Measurements from ENCODE around the gene JPT2.
"Not testable (repeated sequence)": the region's sequence is repeated elsewhere in the genome, so short reads cannot be mapped to it uniquely, and the experiment has no call there.

Gene JPT2

GRCh38 chr16:1708768-1709180 is 30.7 kb downstream of the JPT2 start:
- FAIRE-seq: no peak

GRCh38 chr16:1709356-1709755 is 31.3 kb downstream of the JPT2 start:
- FAIRE-seq: no peak

DNA sequence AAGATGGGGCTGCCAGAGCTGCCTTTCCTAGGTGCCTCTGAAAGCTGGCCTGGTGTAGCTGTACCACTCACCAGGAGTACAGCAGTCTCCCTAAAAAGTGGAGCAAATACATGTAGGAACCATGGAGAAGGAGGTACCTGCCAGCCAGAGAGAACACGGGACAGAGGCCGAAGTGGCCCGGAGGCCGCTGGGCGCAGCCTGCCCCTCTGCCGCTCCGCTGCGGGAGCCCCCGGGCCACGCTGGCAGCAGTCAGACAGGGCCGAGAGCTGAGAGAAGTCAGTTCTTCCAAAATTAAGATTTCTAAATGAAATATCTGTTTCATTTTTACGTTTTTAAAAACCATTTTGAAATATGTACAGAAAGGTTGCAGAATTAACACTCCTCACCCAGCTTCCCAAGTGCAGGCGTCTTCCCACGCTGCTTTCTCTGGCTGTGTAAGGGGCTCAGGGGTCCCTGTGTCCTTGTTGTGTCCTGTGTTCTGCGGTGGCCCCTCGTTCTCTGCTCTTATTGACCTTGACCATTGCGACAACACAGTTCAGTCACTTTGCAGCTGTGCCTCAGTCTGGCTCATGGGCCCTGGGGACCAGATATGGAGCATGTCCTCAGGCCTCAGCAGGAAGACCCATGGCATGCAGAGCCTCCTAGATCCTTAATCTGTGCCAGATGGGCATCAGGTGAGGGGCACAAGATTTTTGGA is 32.9 kb downstream of the JPT2 start:
- FAIRE-seq: no peak

GRCh38 chr16:1712791-1713261 is 34.7 kb downstream of the JPT2 start:
- no peak for FAIRE-seq

GRCh38 chr16:1713331-1713730 is 35.3 kb downstream of the JPT2 start:
- FAIRE-seq: no peak

DNA sequence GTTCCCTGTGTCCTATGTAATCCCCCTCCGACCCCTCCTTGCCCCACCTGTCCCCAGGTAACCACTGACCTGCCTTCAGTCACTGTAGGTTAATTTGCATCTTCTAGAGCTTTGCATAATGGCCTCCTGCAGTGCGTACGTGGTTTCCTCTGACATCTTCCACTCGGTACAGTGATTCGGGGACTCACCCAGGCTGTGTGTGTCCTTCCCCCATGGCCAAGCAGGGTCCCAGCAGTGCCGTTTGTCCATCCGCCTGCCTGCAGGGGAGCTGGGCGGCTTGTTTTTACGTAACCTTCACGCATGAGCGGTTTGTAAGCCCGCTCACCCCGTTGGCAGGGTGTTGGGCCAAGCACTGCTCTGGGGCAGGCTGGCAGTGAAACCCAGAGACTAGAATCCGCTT is 35.9 kb downstream of the JPT2 start:
- no peak for FAIRE-seq

DNA sequence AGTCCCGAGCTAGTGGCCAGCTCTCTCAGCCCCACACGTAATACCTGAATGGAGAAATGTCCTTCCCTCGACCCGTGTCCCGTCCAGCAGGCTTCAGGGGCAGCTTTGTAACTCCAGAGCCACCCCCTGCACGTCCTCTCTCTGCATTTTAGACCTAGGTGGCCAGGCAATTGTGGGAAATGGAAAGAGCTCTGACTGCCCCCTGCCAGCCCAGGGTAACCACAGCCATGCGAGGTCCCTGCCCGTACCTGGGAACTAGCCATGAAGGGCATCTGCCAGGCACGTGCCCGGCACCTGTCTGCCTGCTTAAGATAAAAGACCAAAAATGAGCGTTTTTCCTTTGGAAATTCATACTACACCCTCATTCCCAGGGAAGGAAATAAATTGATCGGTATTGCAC is 37.1 kb downstream of the JPT2 start:
- FAIRE-seq: no peak

DNA sequence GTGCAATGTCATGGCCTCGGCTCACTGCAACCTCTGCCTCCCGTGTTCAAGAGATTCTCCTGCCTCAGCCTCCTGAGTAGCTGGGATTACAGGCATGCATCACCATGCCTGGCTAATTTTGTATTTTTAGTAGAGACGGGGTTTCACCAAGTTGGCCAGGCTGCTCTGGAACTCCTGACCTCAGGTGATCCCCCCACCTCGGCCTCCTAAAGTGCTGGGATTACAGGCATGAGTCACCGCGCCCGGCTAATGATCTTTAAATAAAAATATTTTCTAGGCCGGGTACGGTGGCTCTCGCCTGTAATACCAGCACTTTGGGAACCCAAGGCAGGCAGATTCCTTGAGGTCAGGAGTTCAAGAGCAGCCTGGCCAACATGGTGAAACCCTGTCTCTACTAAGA is 40.2 kb downstream of the JPT2 start:
- not testable (repeated sequence) for FAIRE-seq

DNA sequence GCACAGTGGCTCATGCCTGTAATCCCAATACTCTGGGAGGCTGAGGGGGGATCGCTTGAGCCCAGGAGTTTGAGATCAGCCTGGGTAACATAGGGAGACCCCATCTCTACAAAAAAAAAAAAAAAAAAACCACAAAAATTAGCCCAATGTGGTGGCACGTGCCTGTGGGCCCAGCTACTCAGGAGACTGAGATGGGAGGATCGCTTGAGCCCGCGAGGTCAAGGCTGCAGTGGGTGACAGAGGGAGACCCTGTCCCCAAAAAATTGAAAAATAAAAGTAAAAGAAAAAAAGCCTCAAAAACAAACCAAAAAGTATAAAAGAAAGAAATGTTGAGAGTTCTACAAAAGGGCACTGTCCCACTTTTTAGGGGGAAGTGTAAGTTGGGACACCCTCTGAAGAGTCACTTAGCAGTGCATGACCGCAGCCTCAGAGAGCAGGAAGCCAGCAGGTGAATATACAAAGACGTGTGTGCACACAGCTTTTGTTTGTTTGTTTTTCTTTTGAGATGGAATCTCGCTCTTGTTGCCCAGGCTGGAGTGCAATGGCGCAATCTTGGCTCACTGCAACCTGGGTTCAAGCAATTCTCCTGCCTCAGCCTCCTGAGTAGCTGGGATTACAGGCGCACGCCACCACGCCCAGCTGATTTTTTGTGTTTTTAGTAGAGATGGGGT is 41.6 kb downstream of the JPT2 start:
- FAIRE-seq: not testable (repeated sequence)

- no peak for FAIRE-seq
These were observed 43.3 kb downstream of the JPT2 start for GRCh38 chr16:1721372-1721771.

DNA sequence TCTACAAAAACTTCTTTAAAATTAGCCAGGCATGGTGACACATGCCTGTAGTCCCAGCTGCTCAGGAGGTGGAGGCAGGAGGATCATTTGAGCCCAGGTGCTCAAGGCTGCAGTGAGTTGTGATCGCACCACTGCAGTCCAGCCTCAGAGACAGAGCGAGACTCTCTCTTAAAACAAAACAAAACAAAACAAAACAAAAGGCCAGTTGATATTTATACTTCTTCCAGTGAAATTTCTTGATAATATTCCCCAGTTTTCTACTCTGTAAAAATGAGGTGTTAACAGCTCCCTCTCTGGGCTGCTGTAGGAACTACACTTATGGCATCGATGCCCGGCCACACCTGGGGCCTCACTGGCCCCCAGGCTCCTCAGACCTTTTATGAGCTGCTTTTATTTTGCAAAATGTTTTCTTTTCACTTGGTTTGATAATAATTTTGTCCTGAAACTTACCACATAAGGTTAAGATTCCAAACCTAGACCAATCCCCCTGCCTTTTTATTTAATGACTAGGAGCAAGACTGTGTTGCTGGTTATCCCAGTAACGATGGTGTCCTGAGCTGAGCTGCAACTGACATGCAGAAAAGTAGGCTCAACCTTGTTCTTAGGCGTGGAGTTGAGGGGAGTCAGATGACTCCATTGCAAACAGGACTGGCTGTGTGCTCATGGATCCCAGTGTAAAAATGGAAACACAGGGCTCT is 45.5 kb downstream of the JPT2 start:
- FAIRE-seq: no peak

GRCh38 chr16:1724491-1724890 is 46.4 kb downstream of the JPT2 start:
- FAIRE-seq: no peak

- no peak for FAIRE-seq
These were observed 48.8 kb downstream of the JPT2 start for GRCh38 chr16:1726661-1727502.

DNA sequence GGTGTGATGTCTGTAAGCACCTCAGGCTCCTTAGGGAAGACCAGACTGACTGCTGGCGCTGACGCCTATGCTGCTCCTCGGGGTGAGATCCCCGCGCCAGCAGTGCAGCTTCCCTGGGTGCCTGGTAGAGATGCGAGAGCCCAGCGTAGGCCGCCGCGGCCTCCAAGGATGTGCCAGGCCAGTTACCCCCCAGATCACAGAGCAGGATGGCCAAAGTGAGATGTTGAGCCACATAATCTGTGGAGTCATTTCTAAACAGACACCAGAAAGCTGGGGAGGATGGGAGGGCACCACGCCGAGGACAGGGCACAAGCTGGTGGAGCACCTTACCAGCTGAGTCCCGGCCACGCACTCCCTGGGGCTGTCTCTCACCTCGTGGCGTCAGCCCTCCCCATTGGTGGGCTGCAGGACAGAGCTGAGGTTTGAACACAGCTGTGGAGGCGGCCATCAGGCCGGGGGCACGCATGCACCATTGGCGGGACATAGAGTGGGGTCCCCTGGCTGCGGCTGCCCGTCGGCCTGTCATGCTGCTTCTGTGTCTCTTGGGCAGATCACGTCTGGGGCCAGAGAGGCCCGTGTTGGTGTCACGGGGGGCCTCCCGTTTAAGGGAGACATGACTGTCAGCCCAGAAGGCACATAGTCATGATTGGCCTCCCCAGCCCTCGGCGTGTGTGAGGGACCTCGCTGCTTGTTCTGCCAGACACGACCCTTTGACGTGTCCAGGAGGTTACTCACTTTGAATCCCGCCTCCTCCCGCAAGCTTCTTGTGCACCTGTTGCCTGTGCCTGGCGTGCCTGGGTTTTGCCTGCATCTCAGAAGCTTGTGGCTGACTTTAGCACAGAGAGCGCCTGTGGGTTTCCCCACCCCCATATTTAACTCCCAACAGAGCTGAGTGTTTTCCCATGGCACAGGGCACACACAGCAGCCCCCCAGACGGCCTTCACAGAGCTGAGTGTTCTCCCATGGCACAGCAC is 49.9 kb downstream of the JPT2 start:
- no peak for FAIRE-seq

DNA sequence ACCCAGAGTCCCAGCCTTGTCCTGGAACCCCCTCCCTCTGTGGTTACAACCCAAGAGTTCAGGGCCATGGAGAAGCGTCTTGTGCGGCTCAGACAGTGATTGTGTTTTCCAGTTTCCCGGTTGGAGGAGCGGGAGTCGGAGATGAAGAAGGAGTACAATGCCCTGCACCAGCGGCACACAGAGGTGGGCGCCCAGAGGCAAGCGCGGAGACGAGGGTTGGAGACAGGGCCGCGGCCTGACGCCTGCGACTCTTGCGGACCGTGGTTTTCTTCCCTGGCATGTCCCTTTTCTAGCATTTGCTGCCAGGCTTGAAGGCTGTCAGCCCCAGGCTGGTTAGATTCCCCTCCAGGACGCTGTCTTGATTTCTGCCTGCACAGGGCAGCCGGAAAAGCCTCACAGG is 50.9 kb downstream of the JPT2 start:
- no peak for FAIRE-seq

DNA sequence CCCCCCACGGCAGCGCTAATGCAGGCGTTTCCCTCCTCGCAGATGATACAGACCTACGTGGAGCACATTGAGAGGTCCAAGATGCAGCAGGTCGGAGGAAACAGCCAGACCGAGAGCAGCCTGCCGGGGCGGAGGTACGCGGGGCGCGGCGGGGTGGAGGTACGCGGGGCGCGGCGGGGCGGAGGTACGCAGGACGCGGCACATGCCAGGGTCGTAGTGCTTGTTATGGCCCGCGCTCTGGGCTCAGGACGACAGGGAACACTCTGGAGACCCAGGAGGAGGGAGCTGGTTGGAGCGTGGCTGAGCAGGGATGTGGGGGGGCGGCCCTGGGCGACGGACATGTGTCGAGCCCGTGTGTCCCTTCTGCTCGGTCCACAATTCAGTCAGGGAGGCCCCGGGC is 51.4 kb downstream of the JPT2 start:
- no peak for FAIRE-seq

DNA sequence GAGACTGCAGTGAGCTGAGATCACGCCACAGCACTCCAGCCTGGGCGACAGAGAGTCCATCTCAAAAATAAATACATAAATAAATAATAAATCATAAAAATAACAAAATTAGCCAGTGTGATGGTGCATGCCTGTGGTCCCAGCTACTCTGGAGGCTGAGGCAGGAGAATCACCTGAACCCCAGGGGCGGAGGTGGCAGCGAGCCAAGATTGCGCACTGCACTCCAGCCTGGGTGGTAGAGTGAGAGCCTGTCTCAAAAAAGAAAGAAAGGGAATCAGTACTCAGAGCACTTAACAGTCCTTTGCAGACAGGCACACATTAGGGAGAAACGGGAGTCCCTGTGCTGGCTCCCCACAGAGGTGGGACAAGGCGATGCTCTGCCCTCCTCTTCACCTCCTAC is 53.0 kb downstream of the JPT2 start:
- no peak for FAIRE-seq

DNA sequence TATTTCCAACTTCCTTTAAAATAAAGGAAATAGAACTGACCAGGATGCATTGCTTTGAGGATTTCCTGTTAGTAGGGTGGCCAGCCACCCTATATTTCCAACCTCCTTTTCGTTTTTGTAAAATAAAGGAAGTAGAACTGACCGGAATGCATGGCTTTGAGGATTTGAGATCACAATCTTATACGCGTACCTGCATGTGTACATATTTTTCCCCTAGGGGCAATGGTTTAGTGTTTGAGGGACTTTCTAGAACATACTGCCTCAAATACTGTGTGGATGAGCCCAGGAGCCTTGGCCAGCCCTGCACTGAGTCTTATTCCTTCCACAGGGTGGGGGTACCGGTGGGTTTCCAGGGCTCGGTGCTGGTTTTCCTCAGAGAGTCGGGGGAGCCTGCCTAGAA is 53.5 kb downstream of the JPT2 start:
- no peak for FAIRE-seq

DNA sequence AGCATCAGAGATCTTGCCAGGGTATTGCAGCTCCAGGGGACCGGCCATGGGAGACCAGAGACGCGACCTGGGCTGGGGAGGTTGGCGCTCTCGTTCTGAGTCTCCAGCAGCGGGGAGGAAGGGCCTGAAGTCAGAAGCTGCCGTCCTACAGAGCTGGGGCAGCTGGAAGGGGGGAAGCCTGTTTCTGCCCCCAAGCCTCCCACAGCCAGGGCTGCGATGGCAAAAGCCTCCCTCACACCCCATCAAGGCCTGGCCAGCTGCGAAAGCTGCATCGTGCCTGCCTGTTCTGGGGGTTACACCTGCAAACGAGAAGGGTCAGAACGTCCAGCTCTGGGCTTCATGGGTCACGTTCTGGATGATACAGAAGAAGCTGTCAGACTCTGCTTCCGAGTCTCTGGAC is 54.0 kb downstream of the JPT2 start:
- FAIRE-seq: no peak

- FAIRE-seq: not testable (repeated sequence)
These were observed 54.5 kb downstream of the JPT2 start for GRCh38 chr16:1732551-1732987.

- no peak for FAIRE-seq
These were observed 56.0 kb downstream of the JPT2 start for GRCh38 chr16:1734123-1734522.

DNA sequence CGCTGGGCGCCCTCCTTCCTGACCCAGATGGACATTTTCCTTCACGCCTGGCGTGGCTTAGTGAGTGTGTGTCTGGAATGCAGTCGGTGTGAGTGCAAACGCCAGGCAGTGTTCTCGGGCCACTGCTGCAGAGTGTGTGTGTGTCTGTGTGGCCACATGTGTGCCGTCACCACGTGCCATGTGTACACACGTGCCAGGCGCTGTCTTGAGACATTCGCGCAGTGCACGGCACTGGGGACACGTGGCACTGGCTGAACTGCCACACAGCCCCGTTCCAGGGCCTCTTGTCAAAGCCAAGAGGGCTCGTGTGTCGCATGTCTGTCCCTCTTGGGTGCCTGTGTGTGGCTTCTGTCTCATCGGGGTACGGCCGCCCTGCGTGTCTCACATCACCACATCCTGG is 56.7 kb downstream of the JPT2 start:
- FAIRE-seq: no peak

Measured in colon (tissue), 2 donors.